H1 (cell line): ENCODE data around the gene TOM1L2. TPM values are rescaled to one million over a fixed set of nuclear protein-coding genes. Genes with fewer than 3 reads are reported as not detected.

Experiments used
- BACH1 ChIP-seq: IDR thresholded peaks from 2 replicates; pipeline ENCODE4 v1.6.1; 2012; ENCODE audit warnings: low read length, improper control_type of control experiment
- CHD7 ChIP-seq: fragments of 300-600 bp; sonication (generic); IDR thresholded peaks from 2 replicates; pipeline ENCODE4 v1.7.1; 2012; ENCODE audit warnings: low read length, moderate library complexity, mild to moderate bottlenecking, inconsistent platforms; ENCODE audit not compliant: insufficient replicate concordance
- KDM4A ChIP-seq: IDR thresholded peaks from one replicate; pipeline ENCODE4 v1.7.1; 2012; ENCODE audit warnings: low read depth, mild to moderate bottlenecking, moderate library complexity, low read length, inconsistent platforms; ENCODE audit not compliant: severe bottlenecking
- MAX ChIP-seq: IDR thresholded peaks from 2 replicates; pipeline ENCODE4 v1.6.1; 2012; ENCODE audit warnings: inconsistent platforms
- RFX5 ChIP-seq: IDR thresholded peaks from 2 replicates; pipeline ENCODE4 v1.6.1; 2011; ENCODE audit warnings: low read depth, low read length, improper control_type of control experiment, borderline replicate concordance
- SIN3A ChIP-seq, 2 experiments: IDR thresholded peaks in 1 of 2; conservative IDR thresholded peaks in 1 of 2; 2 replicates each; pipeline ENCODE4 v1.6.1; 2011 to 2012; ENCODE audit warnings: low read length in 2 of 2, improper control_type of control experiment in 1 of 2, low read depth in 1 of 2, mild to moderate bottlenecking in 1 of 2
- polyA plus RNA-seq, 7 experiments: library from polyadenylated mRNA; depleted of rRNA in 3 of 7; stranded (reverse) in 5 of 7; unstranded in 2 of 7; fragments of >200 nt in 5 of 7; fragments of 200-250 nt in 2 of 7; gene quantifications; 1 replicate in 5 of 7; 2 replicates in 1 of 7; 4 replicates in 1 of 7; pipeline versions ENCODE4 v1.2.1 to v1.2.3, GENCODE V29; 2011 to 2013; ENCODE audit warnings: missing spikeins in 2 of 7, mixed read lengths in 2 of 7
- total RNA-seq: library from RNA; stranded (reverse); fragmentation: NEBNext Ultra II Directional; extraction: Animal tissue kit (Norgen Biotek cat#: 25700); gene quantifications from 2 replicates; pipeline ENCODE4 v1.2.1, GENCODE V29; 2021

TOM1L2 gene
- total and polyA plus RNA-seq, 2 of the 8 experiments (the other 6 are each of a cell fraction or from before 2014, with no cell fraction given): 2.0 to 3.4 TPM

- TF ChIP-seq CHD7 (no peak), KDM4A (no peak), MAX (no peak), SIN3A (conservative IDR thresholded peaks at IDR 0.05 in 1 of 2, IDR thresholded peaks at IDR 0.05 in 1 of 2; ENCODE audit: low read depth in 1 of 2, low read length in 2 of 2) (no peak), RFX5 (no peak), BACH1 (no peak)
These were observed 105.3 kb downstream of the TOM1L2 start (continued) for GRCh38 chr17:17866897-17867296.
